ENCODE results near the gene PTPRJ. TPM values are rescaled to one million over a fixed set of nuclear protein-coding genes. Genes with fewer than 3 reads are reported as not detected.
"Not testable (repeated sequence)": the region's sequence is repeated elsewhere in the genome, so short reads cannot be mapped to it uniquely, and the experiment has no call there.

PTPRJ gene
- total and polyA plus RNA-seq, 4 donors: 4.1 to 24.7 (median 14.6) TPM

GRCh38 chr11:48180627-48181026 is 200.3 kb downstream of the PTPRJ start (continued):
- TF ChIP-seq REST (IDR thresholded peaks at IDR 0.05): no peak
- no peak for TF ChIP-seq HNF4G (IDR thresholded peaks at IDR 0.05)
- TF ChIP-seq HNF4A (conservative IDR thresholded peaks at IDR 0.05): no peak

- Histone ChIP-seq H3K4me1 (ENCODE audit: control insufficient read depth in 4 of 4, insufficient read depth in 4 of 4, low read length in 3 of 4) (no peaks in the 10 kb centered on the region), H3K9ac (ENCODE audit: low read depth in 1 of 2, low read length in 2 of 2) (no peak overlapping the region), H3K9me3 (ENCODE audit: control insufficient read depth in 4 of 4, low read length in 3 of 4) (no peaks in the 10 kb centered on the region), H3K4me3 (ENCODE audit: low read depth in 1 of 3, low read length in 3 of 3) (no peak overlapping the region), H3K36me3 (ENCODE audit: control insufficient read depth in 4 of 4, insufficient read depth in 3 of 4, low read depth in 1 of 4, low read length in 3 of 4) (no peaks in the 10 kb centered on the region), H3K27ac (ENCODE audit: low read depth in 1 of 2, low read length in 2 of 2) (no peak overlapping the region), H3K27me3 (ENCODE audit: control insufficient read depth in 4 of 4, insufficient read depth in 4 of 4, low read length in 3 of 4) (no peaks in the 10 kb centered on the region)
- TF ChIP-seq RXRA (IDR thresholded peaks at IDR 0.05) (no peak), TAF1 (conservative IDR thresholded peaks at IDR 0.05) (no peak), MAX (IDR thresholded peaks at IDR 0.05) (no peak), CTCF (IDR thresholded peaks at IDR 0.05; ENCODE audit: low read depth, low read length, missing input control) (no peak), ATF3 (IDR thresholded peaks at IDR 0.05) (no peak)
- no peak for DNase-seq (ENCODE audit: low spot score)
- WGBS: 73% methylated on average over 4 of the region's 4 CpGs
These were observed 202.6 kb downstream of the PTPRJ start for GRCh38 chr11:48182860-48183526.

GRCh38 chr11:48184452-48184851 is 204.1 kb downstream of the PTPRJ start:
- Histone ChIP-seq H3K27ac (ENCODE audit: low read depth in 1 of 2, low read length in 2 of 2) (no peak overlapping the region), H3K36me3 (ENCODE audit: control insufficient read depth in 4 of 4, insufficient read depth in 3 of 4, low read depth in 1 of 4, low read length in 3 of 4) (no peaks in the 10 kb centered on the region), H3K27me3 (ENCODE audit: control insufficient read depth in 4 of 4, insufficient read depth in 4 of 4, low read length in 3 of 4) (no peaks in the 10 kb centered on the region), H3K9ac (ENCODE audit: low read depth in 1 of 2, low read length in 2 of 2) (no peak overlapping the region), H3K9me3 (ENCODE audit: control insufficient read depth in 4 of 4, low read length in 3 of 4) (no peaks in the 10 kb centered on the region), H3K4me3 (ENCODE audit: low read depth in 1 of 3, low read length in 3 of 3) (no peak overlapping the region), H3K4me1 (ENCODE audit: control insufficient read depth in 4 of 4, insufficient read depth in 4 of 4, low read length in 3 of 4) (no peaks in the 10 kb centered on the region)
- TF ChIP-seq GABPA (IDR thresholded peaks at IDR 0.05 in 1 of 2, conservative IDR thresholded peaks at IDR 0.05 in 1 of 2): no peak
- no peak for TF ChIP-seq MAX (IDR thresholded peaks at IDR 0.05)
- no peak for DNase-seq (ENCODE audit: low spot score)

- H3K9me3 ChIP-seq (ENCODE audit: control insufficient read depth in 4 of 4, low read length in 3 of 4); DNase-seq (ENCODE audit: low spot score); H3K27ac ChIP-seq (ENCODE audit: low read depth in 1 of 2, low read length in 2 of 2); H3K27me3 ChIP-seq (ENCODE audit: control insufficient read depth in 4 of 4, insufficient read depth in 4 of 4, low read length in 3 of 4); H3K9ac ChIP-seq (ENCODE audit: low read depth in 1 of 2, low read length in 2 of 2); H3K4me3 ChIP-seq (ENCODE audit: low read depth in 1 of 3, low read length in 3 of 3); H3K36me3 ChIP-seq (ENCODE audit: control insufficient read depth in 4 of 4, insufficient read depth in 3 of 4, low read depth in 1 of 4, low read length in 3 of 4); H3K4me1 ChIP-seq (ENCODE audit: control insufficient read depth in 4 of 4, insufficient read depth in 4 of 4, low read length in 3 of 4): not testable (repeated sequence)
- 55% methylated on average over 10 of the region's 10 CpGs for WGBS
These were observed 210.7 kb downstream of the PTPRJ start for GRCh38 chr11:48190906-48191654.

Measured in liver (tissue), 9 donors.